Body of pancreas (tissue), 4 donors: ENCODE data around the gene EVA1C. TPM values are rescaled to one million over a fixed set of nuclear protein-coding genes. Genes with fewer than 3 reads are reported as not detected.

ENCODE experiments used
- ATAC-seq: fragments of 150-250 bp; one replicate; pipeline ENCODE4 v1.9.1; 2016
- DNase-seq, 4 donors: peaks; one replicate each; pipeline ENCODE4 v3.0.0-alpha.2; 2019
- H3K27ac ChIP-seq, 4 donors: fragments of 200-600 bp; sonication (generic); 1 replicate in 3 of 4; 2 replicates in 1 of 4; pipeline versions ENCODE4 v1.5.1 to v1.6.1; 2016 to 2019; ENCODE audit warnings: mild to moderate bottlenecking in 1 of 4, mixed read lengths in 1 of 4, moderate library complexity in 1 of 4
- H3K27me3 ChIP-seq, 2 donors: fragments of 200-600 bp; sonication (generic); one replicate each; pipeline ENCODE4 v1.6.0; 2016; ENCODE audit warnings: mild to moderate bottlenecking in 1 of 2
- H3K36me3 ChIP-seq, 2 donors: fragments of 200-600 bp; sonication (generic); replicated peaks in 1 of 2; 2 replicates each; pipeline ENCODE4 v1.5.1; 2016; ENCODE audit warnings: low read depth in 2 of 2; ENCODE audit not compliant: insufficient read depth in 1 of 2
- H3K4me1 ChIP-seq: fragments of 200-600 bp; sonication (generic); one replicate; pipeline ENCODE4 v1.6.0; 2016
- H3K4me3 ChIP-seq, 2 donors: fragments of 200-600 bp; sonication (generic); 1 replicate in 1 of 2; 2 replicates in 1 of 2; pipeline ENCODE4 v1.5.1; 2016 to 2019
- H3K9me3 ChIP-seq, 3 donors: fragments of 200-600 bp; sonication (generic); 1 replicate in 2 of 3; 2 replicates in 1 of 3; pipeline ENCODE4 v1.5.1; 2016
- POLR2A ChIP-seq, 3 donors: fragments of 450-650 bp; IDR thresholded peaks; one replicate each; pipeline ENCODE4 v1.6.1; 2016; ENCODE audit warnings: antibody characterized with exemption in 3 of 3, mild to moderate bottlenecking in 2 of 3
- WGBS, 2 donors: methylation state at CpG; one replicate each; pipeline ENCODE4 v1.1.5; 2017; 5-methylcytosine and 5-hydroxymethylcytosine counted together
- intact Hi-C: fragments of 100-400 bp; cut with DNase I; formaldehyde crosslinking; loops from one replicate; pipeline ENCODE4 v1.15.1; 2023
- total RNA-seq, 2 donors: library from RNA; depleted of rRNA; stranded (reverse); fragments of >200 nt; gene quantifications; one replicate each; pipeline ENCODE4 v1.1.0, GENCODE V29; 2016
- TF ChIP-seq, protein P1 (sequence below), 7 experiments: fragments of 450-650 bp in 4 of 7; fragments of 200-600 bp in 3 of 7; sonication (generic) in 3 of 7; IDR thresholded peaks; one replicate each; pipeline ENCODE4 v1.5.1; 2016 to 2019; ENCODE audit warnings: antibody characterized with exemption in 7 of 7

EVA1C gene
- total RNA-seq, 2 donors from 2014 or later = 16.5 to 24.4 TPM

DNA sequence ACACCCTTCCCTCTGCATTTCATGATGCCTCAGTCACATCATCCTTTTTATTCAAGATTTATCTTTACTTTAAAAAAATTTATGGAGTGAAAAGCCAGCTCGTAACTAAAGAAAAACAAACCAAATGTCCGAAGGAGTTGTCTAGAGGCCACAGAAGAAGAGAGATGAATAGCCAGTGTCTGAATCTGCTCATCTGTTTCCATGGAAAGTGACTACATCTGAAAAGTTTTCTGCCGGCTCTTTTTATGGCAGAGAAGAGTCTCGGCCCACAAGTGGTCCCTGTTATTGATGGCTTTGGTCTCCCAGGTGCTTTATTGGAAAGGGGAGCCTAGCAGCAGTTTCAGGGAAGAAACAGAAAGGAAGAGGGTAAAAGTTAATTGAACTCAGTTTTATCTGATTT, 5.6 kb downstream of the EVA1C start:
- intact Hi-C loops = no loop called here
- Histone ChIP-seq H3K27ac (no peak overlapping the region), H3K36me3 (no peaks in the 10 kb centered on the region), H3K4me3 (no peak overlapping the region), H3K4me1 (peaks cover 27% of the 10 kb centered on the region), H3K27me3 (no peaks in the 10 kb centered on the region), H3K9me3 (no peaks in the 10 kb centered on the region)
- TF ChIP-seq POLR2A (IDR thresholded peaks at IDR 0.05) = no peak
- TF ChIP-seq, protein P1, sequence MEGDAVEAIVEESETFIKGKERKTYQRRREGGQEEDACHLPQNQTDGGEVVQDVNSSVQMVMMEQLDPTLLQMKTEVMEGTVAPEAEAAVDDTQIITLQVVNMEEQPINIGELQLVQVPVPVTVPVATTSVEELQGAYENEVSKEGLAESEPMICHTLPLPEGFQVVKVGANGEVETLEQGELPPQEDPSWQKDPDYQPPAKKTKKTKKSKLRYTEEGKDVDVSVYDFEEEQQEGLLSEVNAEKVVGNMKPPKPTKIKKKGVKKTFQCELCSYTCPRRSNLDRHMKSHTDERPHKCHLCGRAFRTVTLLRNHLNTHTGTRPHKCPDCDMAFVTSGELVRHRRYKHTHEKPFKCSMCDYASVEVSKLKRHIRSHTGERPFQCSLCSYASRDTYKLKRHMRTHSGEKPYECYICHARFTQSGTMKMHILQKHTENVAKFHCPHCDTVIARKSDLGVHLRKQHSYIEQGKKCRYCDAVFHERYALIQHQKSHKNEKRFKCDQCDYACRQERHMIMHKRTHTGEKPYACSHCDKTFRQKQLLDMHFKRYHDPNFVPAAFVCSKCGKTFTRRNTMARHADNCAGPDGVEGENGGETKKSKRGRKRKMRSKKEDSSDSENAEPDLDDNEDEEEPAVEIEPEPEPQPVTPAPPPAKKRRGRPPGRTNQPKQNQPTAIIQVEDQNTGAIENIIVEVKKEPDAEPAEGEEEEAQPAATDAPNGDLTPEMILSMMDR (IDR thresholded peaks at IDR 0.05) = no peak
- no peak for ATAC-seq
- no peak for DNase-seq
- 77 to 79% methylated on average over 4 of the region's 4 CpGs for WGBS, 2 donors

- WGBS, 2 donors = 100% methylated on average over 2 of the region's 2 CpGs
- intact Hi-C loops = no loop called here
- ATAC-seq (no peak), DNase-seq (no peak)
- Histone ChIP-seq H3K9me3 (no peaks in the 10 kb centered on the region), H3K27ac (no peak overlapping the region), H3K36me3 (no peaks in the 10 kb centered on the region), H3K27me3 (no peaks in the 10 kb centered on the region), H3K4me3 (no peak overlapping the region), H3K4me1 (peaks cover 3% of the 10 kb centered on the region)
- no peak for TF ChIP-seq POLR2A (IDR thresholded peaks at IDR 0.05)
- TF ChIP-seq, protein P1 (IDR thresholded peaks at IDR 0.05) = no peak
Observed at GRCh38 chr21:32422064-32422463, 9.6 kb downstream of the EVA1C start.

DNA sequence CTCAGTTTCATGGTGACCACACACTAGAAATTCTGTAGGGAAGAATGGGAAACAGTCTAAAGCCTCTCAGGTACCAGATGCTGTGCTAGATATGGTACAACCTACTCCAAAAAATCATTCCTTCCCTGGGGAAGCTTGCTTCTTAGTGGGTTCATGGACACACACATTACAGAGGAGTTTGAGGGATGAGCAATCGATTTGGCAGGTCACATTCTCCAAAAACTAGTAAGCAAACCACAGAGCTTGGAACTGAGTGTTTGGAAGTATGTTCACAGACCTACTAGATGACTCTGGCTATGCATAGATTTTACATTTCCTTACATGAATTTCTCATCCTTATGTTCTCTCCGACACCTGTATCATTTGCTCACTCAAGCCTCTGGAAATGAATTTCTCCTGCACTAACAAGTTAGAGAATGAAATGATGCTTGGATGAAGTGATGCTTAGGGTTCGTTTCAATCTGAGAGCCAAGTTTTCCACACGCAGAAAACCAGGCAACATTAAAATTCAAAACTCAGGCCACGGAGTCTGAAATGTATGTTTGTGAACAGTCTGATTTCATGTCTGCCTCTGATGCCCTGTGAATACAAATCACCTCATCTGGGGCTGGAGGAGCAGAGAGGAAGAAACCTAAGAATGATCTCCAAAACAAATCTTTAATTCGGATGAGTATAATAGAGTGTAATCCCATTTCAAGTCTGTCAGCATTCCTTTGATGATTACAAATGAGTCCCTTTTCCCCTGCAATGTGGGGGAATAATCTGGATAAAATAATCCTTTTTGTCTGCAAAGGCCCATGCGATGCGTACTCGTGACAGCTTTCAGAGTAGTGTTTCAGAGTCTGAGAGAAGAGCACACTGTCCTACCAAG, 11.0 kb downstream of the EVA1C start:
- Histone ChIP-seq H3K36me3 (no peaks in the 10 kb centered on the region), H3K4me3 (no peak overlapping the region), H3K4me1 (peaks cover 3% of the 10 kb centered on the region), H3K27ac (no peak overlapping the region), H3K9me3 (no peaks in the 10 kb centered on the region), H3K27me3 (no peaks in the 10 kb centered on the region)
- ATAC-seq (no peak), DNase-seq (no peak)
- 76 to 84% methylated on average over 9 of the region's 9 CpGs for WGBS, 2 donors
- intact Hi-C loops = no loop called here
- TF ChIP-seq POLR2A (IDR thresholded peaks at IDR 0.05) = no peak
- TF ChIP-seq, protein P1 (IDR thresholded peaks at IDR 0.05) = no peak

DNA sequence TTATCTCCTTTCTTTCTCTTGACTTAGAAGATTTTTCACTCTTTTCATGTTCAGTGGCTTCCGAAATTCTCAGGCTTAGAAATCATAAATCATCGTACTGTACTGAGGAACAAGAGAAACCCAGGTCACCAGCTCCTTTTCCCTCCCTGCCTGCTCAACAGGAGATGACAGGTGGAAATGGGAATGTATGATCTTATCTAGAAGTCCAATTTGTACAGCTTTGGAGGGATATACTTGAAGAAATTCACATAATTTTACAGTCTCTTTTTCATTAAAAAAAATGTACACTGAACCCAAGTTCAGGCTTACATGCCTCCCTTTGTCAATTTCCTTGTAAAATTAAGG, 11.7 kb downstream of the EVA1C start:
- intact Hi-C loops = no loop called here

More for the DNA sequence above, 11.7 kb downstream of the EVA1C start:
- H3K36me3 ChIP-seq = no peaks in the 10 kb centered on the region
- ATAC-seq (no peak), DNase-seq (no peak)
- H3K27ac ChIP-seq = no peak overlapping the region
- WGBS, 2 donors = 53 to 82% methylated on average over 2 of the region's 2 CpGs
- TF ChIP-seq, protein P1 (IDR thresholded peaks at IDR 0.05) = no peak
- TF ChIP-seq POLR2A (IDR thresholded peaks at IDR 0.05) = no peak
- H3K27me3 ChIP-seq = no peaks in the 10 kb centered on the region
- H3K4me3 ChIP-seq = no peak overlapping the region
- H3K4me1 ChIP-seq = peaks cover 3% of the 10 kb centered on the region
- no peaks in the 10 kb centered on the region for H3K9me3 ChIP-seq
